Measurements from ENCODE around the gene DZIP1L. TPM values are rescaled to one million over a fixed set of nuclear protein-coding genes. Genes with fewer than 3 reads are reported as not detected.

Gene DZIP1L
- total and polyA plus RNA-seq, 9 of the 15 experiments (the other 6 are each of a cell fraction or from before 2014, with no cell fraction given) = 0.03 to 1.5 (median 0.48) TPM; not detected in 1

- TF ChIP-seq ZNF507 (tag; conservative IDR thresholded peaks at IDR 0.05) (no peak), KHSRP (IDR thresholded peaks at IDR 0.05) (no peak), GATAD2B (IDR thresholded peaks at IDR 0.05; ENCODE audit: borderline replicate concordance) (peak; percentile 42; the same call in 1 of the 2 replicates), FOXK2 (conservative IDR thresholded peaks at IDR 0.05 in 1 of 2, IDR thresholded peaks at IDR 0.05 in 1 of 2; ENCODE audit: low read depth in 2 of 2) (0 out of 4 replicates have a peak, but pooled peaks of 1 of the 2 experiments have one; percentile 17), ARID3B (CRISPR knock-in tag; IDR thresholded peaks at IDR 0.05; ENCODE audit: borderline replicate concordance) (no peak), RUNX1 (IDR thresholded peaks at IDR 0.05; ENCODE audit: low read depth) (no peak), ZKSCAN8 (CRISPR knock-in tag; IDR thresholded peaks at IDR 0.05) (no peak), POLR2H (tag; IDR thresholded peaks at IDR 0.05; ENCODE audit: low read depth) (no peak), ZNF3 (CRISPR knock-in tag; IDR thresholded peaks at IDR 0.05) (no peak), ZNF184 (CRISPR knock-in tag; IDR thresholded peaks at IDR 0.05) (no peak), MYBL2 (IDR thresholded peaks at IDR 0.05; ENCODE audit: low read depth) (no peak), MYBL2 (CRISPR knock-in tag; IDR thresholded peaks at IDR 0.05; ENCODE audit: borderline replicate concordance) (no peak), THAP7 (CRISPR knock-in tag; IDR thresholded peaks at IDR 0.05) (no peak), DACH1 (IDR thresholded peaks at IDR 0.05; ENCODE audit: partially characterized antibody) (no peak), ZNF239 (CRISPR knock-in tag; IDR thresholded peaks at IDR 0.05) (no peak), HIVEP1 (CRISPR knock-in tag; IDR thresholded peaks at IDR 0.05) (no peak), HDAC8 (tag; IDR thresholded peaks at IDR 0.05) (no peak), HNRNPK (IDR thresholded peaks at IDR 0.05; ENCODE audit: low read depth, low read length, poor library complexity, severe bottlenecking) (no peak), RBM25 (IDR thresholded peaks at IDR 0.05; ENCODE audit: low read depth, low read length, severe bottlenecking) (no peak), TAL1 (IDR thresholded peaks at IDR 0.05) (no peak), E2F6 (IDR thresholded peaks at IDR 0.05; ENCODE audit: borderline replicate concordance in 1 of 2, extremely low read depth in 1 of 2, insufficient read depth in 1 of 2, insufficient read length in 1 of 2, low read depth in 1 of 2, low read length in 1 of 2, poor library complexity in 1 of 2, severe bottlenecking in 1 of 2) (peak; percentile 55 to 87), FOXK1 (CRISPR knock-in tag; IDR thresholded peaks at IDR 0.05; ENCODE audit: borderline replicate concordance) (no peak), RAD51 (IDR thresholded peaks at IDR 0.05; ENCODE audit: borderline replicate concordance, low read depth) (no peak), EP300 (IDR thresholded peaks at IDR 0.05; ENCODE audit: low read length) (no peak), GTF2F1 (IDR thresholded peaks at IDR 0.05; ENCODE audit: low read depth, low read length) (no peak), GABPB2 (CRISPR knock-in tag; conservative IDR thresholded peaks at IDR 0.05) (no peak), ZNF140 (CRISPR knock-in tag; IDR thresholded peaks at IDR 0.05) (no peak)
Observed at GRCh38 chr3:138114988-138115971, at the start of gene DZIP1L (continued).

Measured in K562 (cell line).